ENCODE measurements around the gene SUFU. TPM values are rescaled to one million over a fixed set of nuclear protein-coding genes. Genes with fewer than 3 reads are reported as not detected.
A peak's percentile ranks its signal among the peaks of the same experiment; 100 is the strongest.

The SUFU gene
- total RNA-seq, 1 donor from 2014 or later = 14.3 TPM

DNA sequence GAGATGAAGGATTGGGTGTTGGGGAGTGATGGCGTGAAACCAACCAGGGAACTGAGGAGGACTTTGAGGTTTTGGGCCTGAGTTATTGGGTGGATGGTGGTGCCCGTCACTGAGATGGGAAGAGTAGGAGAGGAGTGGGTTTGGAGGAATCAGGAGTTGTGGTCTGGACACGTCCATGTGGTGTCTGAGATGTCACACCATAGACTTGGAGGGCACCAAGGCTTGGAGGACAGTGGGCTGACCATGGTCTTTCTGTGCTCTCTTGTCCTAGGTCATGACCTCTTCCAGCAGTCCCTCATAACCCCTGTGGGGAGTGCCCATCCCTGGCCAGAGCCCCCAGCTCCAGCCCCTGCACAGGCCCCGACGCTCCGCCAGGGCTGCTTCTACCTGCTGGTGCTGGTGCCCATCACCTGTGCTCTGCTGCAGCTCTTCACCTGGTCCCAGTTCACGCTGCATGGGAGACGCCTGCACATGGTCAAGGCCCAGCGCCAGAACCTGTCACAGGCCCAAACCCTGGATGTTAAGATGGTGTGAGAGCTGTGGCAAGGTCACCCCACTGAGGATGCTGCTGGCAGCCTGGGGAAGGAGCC, 28.2 kb upstream of the SUFU start:
- no peak for TF ChIP-seq CTCF (IDR thresholded peaks at IDR 0.05)
- peaks cover 43% of the 10 kb centered on the region for H3K36me3 ChIP-seq
- no peak overlapping the region for H3K27ac ChIP-seq
- no peak for DNase-seq
- ATAC-seq = no peak
- H3K4me3 ChIP-seq = no peak overlapping the region
- intact Hi-C loops (cut with DNase I) = no loop called here
- H3K4me1 ChIP-seq = no peaks in the 10 kb centered on the region
- no peaks in the 10 kb centered on the region for H3K9me3 ChIP-seq
- no peaks in the 10 kb centered on the region for H3K27me3 ChIP-seq (ENCODE audit: low read depth)

- Histone ChIP-seq H3K4me1 (no peaks in the 10 kb centered on the region), H3K27ac (peak overlapping the region; percentile 31), H3K9me3 (no peaks in the 10 kb centered on the region), H3K4me3 (no peak overlapping the region), H3K36me3 (peaks cover 44% of the 10 kb centered on the region), H3K27me3 (ENCODE audit: low read depth) (no peaks in the 10 kb centered on the region)
- DNase-seq (peak; percentile 72), ATAC-seq (peak; percentile 69 to 80)
- no peak for TF ChIP-seq CTCF (IDR thresholded peaks at IDR 0.05)
- intact Hi-C loops (cut with DNase I) = no loop called here
These were observed 27.2 kb upstream of the SUFU start for GRCh38 chr10:102476466-102477141.

DNA sequence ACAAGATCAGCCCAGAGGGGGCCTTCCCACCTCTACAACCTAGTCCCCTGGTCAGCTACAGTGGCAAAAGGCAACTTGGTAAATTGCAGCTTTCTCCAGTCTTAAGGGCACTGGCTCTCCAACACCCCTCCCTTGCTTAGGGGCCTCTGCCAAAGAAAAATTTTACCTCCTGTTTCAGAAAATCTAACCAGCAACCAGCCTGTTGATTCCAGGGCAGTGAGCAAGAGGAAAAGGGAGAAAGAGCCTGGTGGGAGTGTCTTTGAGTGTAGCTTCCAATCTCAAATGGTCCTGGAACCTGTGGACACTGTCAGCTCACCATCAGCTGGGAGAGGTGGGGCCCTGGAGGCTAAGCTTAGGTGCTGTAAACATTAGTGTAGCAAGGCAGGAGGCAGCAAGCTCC, 24.1 kb upstream of the SUFU start:
- DNase-seq = no peak
- no peak overlapping the region for H3K4me3 ChIP-seq
- no peak overlapping the region for H3K27ac ChIP-seq
- no peak for TF ChIP-seq CTCF (IDR thresholded peaks at IDR 0.05)
- ATAC-seq = no peak
- H3K27me3 ChIP-seq (ENCODE audit: low read depth) = no peaks in the 10 kb centered on the region
- H3K36me3 ChIP-seq = peaks cover 57% of the 10 kb centered on the region
- no peaks in the 10 kb centered on the region for H3K4me1 ChIP-seq
- intact Hi-C loops (cut with DNase I) = no loop called here
- H3K9me3 ChIP-seq = no peaks in the 10 kb centered on the region

DNA sequence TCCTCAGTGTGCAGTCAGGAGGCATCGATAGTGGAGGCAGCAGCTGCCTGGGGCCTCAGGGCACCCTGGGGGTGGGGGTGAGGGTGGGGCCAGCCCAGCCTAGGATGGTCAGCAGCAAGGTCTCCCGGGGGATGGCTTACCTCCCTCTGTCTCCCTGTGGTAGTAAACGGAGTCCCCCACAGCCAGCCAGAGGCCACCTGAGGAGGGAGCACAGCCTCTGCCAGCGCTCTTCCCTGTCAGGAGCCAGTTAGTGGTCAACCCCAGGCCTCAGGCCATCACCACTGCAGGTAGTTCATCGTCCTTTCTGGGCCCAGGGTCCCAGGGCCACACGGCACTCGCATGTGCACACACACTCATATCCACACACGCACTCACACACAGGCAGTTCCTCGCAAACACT, 23.4 kb upstream of the SUFU start:
- Histone ChIP-seq H3K36me3 (peaks cover 64% of the 10 kb centered on the region), H3K4me3 (no peak overlapping the region), H3K9me3 (no peaks in the 10 kb centered on the region), H3K27ac (no peak overlapping the region), H3K4me1 (no peaks in the 10 kb centered on the region), H3K27me3 (ENCODE audit: low read depth) (no peaks in the 10 kb centered on the region)
- ATAC-seq = no peak
- DNase-seq = no peak
- no peak for TF ChIP-seq CTCF (IDR thresholded peaks at IDR 0.05)
- intact Hi-C loops (cut with DNase I) = no loop called here

DNA sequence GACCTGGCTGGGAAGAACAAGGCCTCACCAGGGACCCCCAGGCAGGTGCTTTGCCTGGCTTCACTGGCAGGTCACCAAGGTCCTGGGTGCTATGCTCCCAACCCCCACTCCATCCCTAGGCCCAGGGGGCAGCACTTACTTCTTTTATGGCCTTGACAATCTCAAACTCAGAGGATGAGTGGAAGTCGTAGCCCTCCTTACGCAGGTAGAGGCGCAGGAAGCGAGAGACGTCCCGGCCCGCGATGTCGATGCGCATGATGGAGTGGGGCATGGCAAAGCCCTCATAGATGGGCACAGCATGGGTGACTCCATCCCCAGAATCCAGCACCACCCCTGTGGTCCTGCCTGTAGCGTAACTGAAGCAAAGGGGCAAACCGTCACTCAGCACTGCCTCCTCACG, 19.8 kb upstream of the SUFU start:
- DNase-seq (no peak), ATAC-seq (no peak)
- Histone ChIP-seq H3K27me3 (ENCODE audit: low read depth) (no peaks in the 10 kb centered on the region), H3K4me1 (no peaks in the 10 kb centered on the region), H3K27ac (no peak overlapping the region), H3K4me3 (no peak overlapping the region), H3K9me3 (no peaks in the 10 kb centered on the region), H3K36me3 (peaks cover 100% of the 10 kb centered on the region)
- TF ChIP-seq CTCF (IDR thresholded peaks at IDR 0.05) = no peak
- intact Hi-C loops (cut with DNase I) = no loop called here
